Transverse colon (tissue), 4 donors: ENCODE results near the gene SMARCA2. TPM values are rescaled to one million over a fixed set of nuclear protein-coding genes. Genes with fewer than 3 reads are reported as not detected.

Source experiments
- DNase-seq: peaks from one replicate; pipeline ENCODE4 v3.0.0-alpha.2; 2019
- H3K27ac ChIP-seq, 4 donors: fragments of 200-600 bp; sonication (generic); 2 replicates each; pipeline ENCODE4 v1.5.1; 2016 to 2018; ENCODE audit warnings: inconsistent platforms in 4 of 4
- H3K27me3 ChIP-seq: fragments of 200-600 bp; sonication (generic); 2 replicates; pipeline ENCODE4 v1.5.1; 2017; ENCODE audit warnings: inconsistent platforms
- H3K36me3 ChIP-seq, 4 donors: fragments of 200-600 bp; sonication (generic); 2 replicates each; pipeline ENCODE4 v1.5.1; 2017 to 2019; ENCODE audit warnings: inconsistent platforms in 4 of 4
- H3K4me1 ChIP-seq, 4 donors: fragments of 200-600 bp; sonication (generic); 2 replicates each; pipeline ENCODE4 v1.5.1; 2017 to 2020; ENCODE audit warnings: inconsistent platforms in 4 of 4
- H3K4me3 ChIP-seq, 4 donors: fragments of 200-600 bp; sonication (generic); 1 replicate in 1 of 4; 2 replicates in 3 of 4; pipeline versions ENCODE4 v1.5.1 to v1.6.1; 2017 to 2019; ENCODE audit warnings: inconsistent platforms in 4 of 4
- H3K9me3 ChIP-seq, 2 donors: fragments of 200-600 bp; sonication (generic); 2 replicates each; pipeline ENCODE4 v1.5.1; 2017 to 2019; ENCODE audit warnings: inconsistent platforms in 2 of 2
- EP300 ChIP-seq: sonication (generic); formaldehyde crosslinking; IDR thresholded peaks from one replicate; pipeline ENCODE4 v1.6.1; 2017; ENCODE audit warnings: antibody characterized with exemption, low read depth
- POLR2A ChIP-seq: fragments of 450-650 bp; IDR thresholded peaks from one replicate; pipeline ENCODE4 v1.6.1; 2016; ENCODE audit warnings: antibody characterized with exemption, mild to moderate bottlenecking, moderate library complexity
- POLR2AphosphoS5 ChIP-seq, 3 donors: sonication (generic); formaldehyde crosslinking; IDR thresholded peaks; one replicate each; pipeline ENCODE4 v1.6.1; 2016; ENCODE audit warnings: antibody characterized with exemption in 3 of 3
- WGBS, 2 donors: methylation state at CpG; one replicate each; pipeline ENCODE4 v1.1.5; 2018; ENCODE audit warnings: low coverage in 1 of 2; 5-methylcytosine and 5-hydroxymethylcytosine counted together
- in situ Hi-C, 4 donors: fragments of 200-750 bp; cut with MboI; loops; one replicate each; pipeline versions ENCODE4 v1.15.0 to v1.15.1; 2017; ENCODE audit warnings: low sequenced_read_pairs in 3 of 4, low pct_ligation_motif_present in 1 of 4, low pct_unique_long_range_greater_than_20kb in 1 of 4
- intact Hi-C: fragments of 100-400 bp; cut with DNase I; formaldehyde crosslinking; loops from one replicate; pipeline ENCODE4 v1.15.1; 2023; ENCODE audit warnings: low total_unique reads
- total RNA-seq, 4 donors: library from RNA; depleted of rRNA; stranded (reverse); fragments of >200 nt; gene quantifications; one replicate each; pipeline ENCODE4 v1.1.0, GENCODE V29; 2016
- TF ChIP-seq, protein P1 (sequence below), 5 experiments: fragments of 200-600 bp in 3 of 5; fragments of 450-650 bp in 2 of 5; sonication (generic) in 3 of 5; IDR thresholded peaks; 1 replicate in 2 of 5; 2 replicates in 3 of 5; pipeline ENCODE4 v1.5.1; 2016 to 2017; ENCODE audit warnings: antibody characterized with exemption in 5 of 5, inconsistent platforms in 3 of 5, mild to moderate bottlenecking in 2 of 5, moderate library complexity in 1 of 5

SMARCA2 gene
- total RNA-seq, 4 donors from 2014 or later: 74.8 to 110 (median 92.4) TPM

DNA sequence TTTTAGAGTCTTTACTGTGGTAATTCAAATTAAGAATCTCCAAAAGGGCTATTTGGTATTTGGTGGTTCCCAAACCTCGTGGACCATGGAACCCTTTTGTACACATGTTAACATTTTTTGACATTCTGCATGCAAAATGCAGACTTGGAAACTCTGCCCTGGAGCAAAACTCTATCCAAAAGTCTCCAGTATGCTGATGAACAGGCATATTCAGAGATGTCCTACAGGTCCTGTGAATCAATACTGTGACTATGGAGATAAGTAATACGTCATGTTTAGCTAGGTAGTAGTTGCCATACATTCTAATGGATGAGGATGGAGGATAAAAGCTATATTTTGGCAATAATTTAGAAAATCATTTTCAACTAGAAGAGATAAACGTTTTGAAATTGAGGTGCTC is 218.1 kb downstream of the SMARCA2 start:
- H3K4me3 ChIP-seq: no peak overlapping the region
- DNase-seq: no peak

DNA sequence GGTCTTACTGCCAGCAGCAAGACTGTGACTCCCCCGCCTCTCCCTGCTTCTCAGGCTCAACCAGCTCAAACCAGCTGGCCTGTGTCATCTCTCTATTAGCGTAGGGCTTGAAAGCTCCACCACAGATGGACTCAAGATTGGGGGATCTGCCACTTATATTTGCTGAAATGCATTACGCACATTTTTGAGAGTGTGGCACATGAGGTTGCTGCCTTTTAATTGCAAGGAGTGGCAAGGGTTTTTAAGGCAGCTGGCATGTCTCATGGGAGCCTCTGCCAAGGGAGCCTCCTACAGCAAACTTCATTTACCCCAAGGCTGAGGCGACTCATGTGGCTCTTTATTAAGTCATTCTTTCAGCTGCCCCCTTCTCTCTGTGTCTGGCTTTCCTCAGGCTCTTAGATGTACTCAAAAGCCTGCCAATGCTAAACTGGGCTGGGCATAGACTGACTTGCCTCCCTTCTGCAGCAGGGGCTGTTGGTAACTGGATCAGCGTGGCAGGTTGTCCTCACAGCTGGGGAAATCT is 219.3 kb downstream of the SMARCA2 start:
- Histone ChIP-seq H3K27ac (no peak overlapping the region), H3K36me3 (no peaks in the 10 kb centered on the region)
- intact Hi-C loops: no loop called here

More for the DNA sequence above, 218.1 kb downstream of the SMARCA2 start:
- Histone ChIP-seq H3K27me3 (no peaks in the 10 kb centered on the region), H3K27ac (no peak overlapping the region), H3K4me1 (peaks cover 0 to 5% (median 0%) of the 10 kb centered on the region in 4 donors), H3K9me3 (no peaks in the 10 kb centered on the region), H3K36me3 (no peaks in the 10 kb centered on the region)
- TF ChIP-seq, protein P1, sequence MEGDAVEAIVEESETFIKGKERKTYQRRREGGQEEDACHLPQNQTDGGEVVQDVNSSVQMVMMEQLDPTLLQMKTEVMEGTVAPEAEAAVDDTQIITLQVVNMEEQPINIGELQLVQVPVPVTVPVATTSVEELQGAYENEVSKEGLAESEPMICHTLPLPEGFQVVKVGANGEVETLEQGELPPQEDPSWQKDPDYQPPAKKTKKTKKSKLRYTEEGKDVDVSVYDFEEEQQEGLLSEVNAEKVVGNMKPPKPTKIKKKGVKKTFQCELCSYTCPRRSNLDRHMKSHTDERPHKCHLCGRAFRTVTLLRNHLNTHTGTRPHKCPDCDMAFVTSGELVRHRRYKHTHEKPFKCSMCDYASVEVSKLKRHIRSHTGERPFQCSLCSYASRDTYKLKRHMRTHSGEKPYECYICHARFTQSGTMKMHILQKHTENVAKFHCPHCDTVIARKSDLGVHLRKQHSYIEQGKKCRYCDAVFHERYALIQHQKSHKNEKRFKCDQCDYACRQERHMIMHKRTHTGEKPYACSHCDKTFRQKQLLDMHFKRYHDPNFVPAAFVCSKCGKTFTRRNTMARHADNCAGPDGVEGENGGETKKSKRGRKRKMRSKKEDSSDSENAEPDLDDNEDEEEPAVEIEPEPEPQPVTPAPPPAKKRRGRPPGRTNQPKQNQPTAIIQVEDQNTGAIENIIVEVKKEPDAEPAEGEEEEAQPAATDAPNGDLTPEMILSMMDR (IDR thresholded peaks at IDR 0.05): no peak
- no peak for TF ChIP-seq POLR2A
- no peak for TF ChIP-seq POLR2AphosphoS5 (IDR thresholded peaks at IDR 0.05)
- no peak for TF ChIP-seq EP300
- WGBS, 2 donors: 54 to 65% methylated on average over 3 of the region's 3 CpGs
- intact Hi-C loops: no loop called here
- in situ Hi-C loops: no loop called here

DNA sequence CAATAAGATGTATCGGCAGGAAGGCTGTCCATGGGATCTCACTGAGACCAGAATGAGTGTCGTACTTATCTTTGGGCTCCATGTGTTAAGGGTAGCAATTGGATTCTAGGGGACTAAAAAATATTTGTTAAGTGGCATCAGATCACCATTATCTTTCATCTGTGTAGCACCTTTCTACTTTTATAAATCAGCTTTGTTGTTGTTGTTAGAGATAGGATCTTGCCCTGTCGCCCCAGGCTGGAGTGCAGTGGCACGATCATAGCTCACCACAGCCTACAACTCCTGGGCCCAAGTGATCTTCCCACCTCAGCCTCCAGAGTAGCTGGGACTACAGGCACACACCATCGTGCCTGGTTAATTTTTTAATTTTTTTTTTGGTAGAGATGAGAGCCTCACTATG is 220.5 kb downstream of the SMARCA2 start:
- Histone ChIP-seq H3K9me3 (no peaks in the 10 kb centered on the region), H3K27me3 (no peaks in the 10 kb centered on the region), H3K36me3 (no peaks in the 10 kb centered on the region), H3K4me3 (no peak overlapping the region), H3K4me1 (peaks cover 0 to 5% (median 0%) of the 10 kb centered on the region in 4 donors), H3K27ac (no peak overlapping the region)
- TF ChIP-seq POLR2A: no peak
- TF ChIP-seq POLR2AphosphoS5 (IDR thresholded peaks at IDR 0.05): no peak
- TF ChIP-seq, protein P1 (IDR thresholded peaks at IDR 0.05): no peak
- TF ChIP-seq EP300: no peak
- DNase-seq: no peak
- 93 to 94% methylated on average over 4 to 5 of the region's 5 CpGs for WGBS, 2 donors
- in situ Hi-C loops: no loop called here
- intact Hi-C loops: no loop called here

More for the DNA sequence above, 219.3 kb downstream of the SMARCA2 start:
- WGBS, 2 donors: 50 to 58% methylated on average over 1 to 5 of the region's 5 CpGs
- peaks cover 0 to 5% (median 0%) of the 10 kb centered on the region in 4 donors for H3K4me1 ChIP-seq
- DNase-seq: no peak
- no peaks in the 10 kb centered on the region for H3K27me3 ChIP-seq
- H3K9me3 ChIP-seq: no peaks in the 10 kb centered on the region
- no peak overlapping the region for H3K4me3 ChIP-seq
- TF ChIP-seq POLR2A (no peak), POLR2AphosphoS5 (IDR thresholded peaks at IDR 0.05) (peak in 1 of 3 donors; percentile 15)
- in situ Hi-C loops: no loop called here

DNA sequence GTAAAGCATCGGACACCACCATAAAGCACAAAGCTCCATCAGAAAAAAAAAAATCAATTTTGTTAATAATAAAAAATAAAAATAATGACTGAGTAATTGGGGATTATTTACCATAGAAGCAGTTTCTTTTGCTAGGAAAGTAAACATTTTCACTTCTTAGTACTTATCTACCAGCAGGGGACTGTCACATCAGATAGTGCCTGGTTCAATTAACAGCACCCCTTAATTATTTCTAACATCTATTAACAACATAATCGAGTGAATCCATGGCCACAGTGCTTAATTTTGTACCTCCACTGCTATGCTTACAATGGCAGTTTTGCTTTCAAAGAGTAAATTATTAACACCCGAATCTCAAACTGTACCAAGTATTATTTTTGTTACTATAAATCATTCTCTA is 221.7 kb downstream of the SMARCA2 start:
- H3K27ac ChIP-seq: no peak overlapping the region
- no peaks in the 10 kb centered on the region for H3K9me3 ChIP-seq
- no peak for TF ChIP-seq EP300
- TF ChIP-seq, protein P1 (IDR thresholded peaks at IDR 0.05): no peak
- TF ChIP-seq POLR2A: no peak
- TF ChIP-seq POLR2AphosphoS5 (IDR thresholded peaks at IDR 0.05): no peak
- peaks cover 0 to 10% (median 0%) of the 10 kb centered on the region in 4 donors for H3K4me1 ChIP-seq
- H3K27me3 ChIP-seq: no peaks in the 10 kb centered on the region
- H3K4me3 ChIP-seq: no peak overlapping the region
- in situ Hi-C loops: no loop called here
- 74 to 83% methylated on average over 3 of the region's 3 CpGs for WGBS, 2 donors
- H3K36me3 ChIP-seq: no peaks in the 10 kb centered on the region
- DNase-seq: no peak
- intact Hi-C loops: no loop called here

DNA sequence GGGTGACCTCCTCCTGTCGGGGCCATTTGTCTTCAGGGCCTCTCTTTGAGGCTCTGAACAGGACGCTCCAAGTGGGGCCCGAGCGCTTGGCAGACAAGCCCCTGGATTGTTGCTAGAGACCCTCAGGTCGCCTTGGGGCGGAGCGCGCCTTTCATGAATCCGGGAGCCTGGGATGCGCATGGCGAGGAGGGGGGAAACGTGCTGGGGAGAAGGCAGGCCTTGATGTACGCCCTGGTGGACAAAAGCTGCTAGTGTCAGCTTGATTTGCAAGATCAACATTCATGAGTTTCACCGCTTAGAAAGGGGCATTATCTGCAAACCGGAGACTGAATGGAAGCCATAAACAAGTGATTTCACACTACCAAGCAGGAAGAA is 226.3 kb downstream of the SMARCA2 start:
- TF ChIP-seq POLR2AphosphoS5 (IDR thresholded peaks at IDR 0.05): no peak
- TF ChIP-seq, protein P1 (IDR thresholded peaks at IDR 0.05): peak in 2 of 5 experiments; percentile 5 to 19
- 7 to 53% methylated on average over 3 to 11 of the region's 15 CpGs for WGBS, 2 donors
- Histone ChIP-seq H3K36me3 (no peaks in the 10 kb centered on the region), H3K4me3 (peak overlapping the region in 3 of 4 donors; percentile 41 to 57 (median 42)), H3K9me3 (no peaks in the 10 kb centered on the region), H3K27me3 (no peaks in the 10 kb centered on the region), H3K27ac (peak overlapping the region in 2 of 4 donors; percentile 75 to 78), H3K4me1 (peaks cover 0 to 16% (median 10%) of the 10 kb centered on the region in 4 donors)
- no peak for DNase-seq
- in situ Hi-C loops (loop anchor here in 1 of 4 donors (10.0 kb wide), 1 partner anchor 603 kb away; the partner anchor contains the start of gene PUM3), intact Hi-C loops (no loop called here)
